SK-N-MC (cell line): ENCODE results near the gene GYS1.
A peak's percentile ranks its signal among the peaks of the same experiment; 100 is the strongest.

Experiments
- EZH2 ChIP-seq: fragments of 200-600 bp; sonication (generic); IDR thresholded peaks from one replicate; pipeline ENCODE4 v1.6.1; 2017; ENCODE audit warnings: antibody characterized with exemption
- POLR2AphosphoS5 ChIP-seq: IDR thresholded peaks from 2 replicates; pipeline ENCODE4 v1.6.1; 2012; ENCODE audit warnings: mild to moderate bottlenecking, low read depth, low read length, borderline replicate concordance

DNA sequence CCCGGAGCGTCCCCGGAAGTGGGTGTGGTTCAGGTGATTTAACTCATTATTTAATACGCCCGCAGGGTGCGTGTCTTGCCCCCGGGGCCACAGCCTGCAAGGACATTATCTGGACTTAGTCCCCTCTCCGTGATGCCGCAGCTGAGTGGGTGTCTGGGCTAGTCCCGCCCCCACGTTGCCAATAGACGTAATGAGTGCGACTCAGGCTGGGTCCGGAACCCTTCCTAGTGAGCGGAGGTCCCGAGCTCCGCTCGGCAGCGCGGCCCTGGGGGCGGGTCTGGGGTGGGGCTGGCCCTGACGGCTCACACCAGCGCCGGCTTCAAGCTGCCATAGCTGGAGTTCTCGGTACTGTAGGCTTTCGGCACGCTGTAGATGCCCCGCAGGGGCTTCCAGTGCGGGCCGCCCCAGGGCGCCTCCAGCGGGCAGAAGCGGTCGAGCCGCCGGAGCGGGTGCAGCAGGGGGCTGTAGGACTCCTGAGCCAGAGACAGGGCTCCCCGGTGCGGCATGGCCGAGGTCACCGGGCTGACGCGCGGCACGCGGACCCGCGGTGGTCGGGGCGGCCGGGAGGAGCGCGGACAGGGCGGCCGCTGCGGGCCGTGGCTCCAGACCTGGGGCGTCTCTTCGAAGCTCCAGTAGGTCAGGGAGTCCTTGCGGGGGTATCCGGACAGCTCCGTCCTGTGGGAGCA, 24.7 kb upstream of the GYS1 start:
- TF ChIP-seq POLR2AphosphoS5 (peak; percentile 64), EZH2 (no peak)
